GM19240 (cell line): ENCODE data around the gene TSPAN18.

ENCODE experiments used
- DNase-seq: peaks from one replicate; pipeline ENCODE4 v3.0.0; 2011; ENCODE audit warnings: low spot score; ENCODE audit not compliant: insufficient read length

Gene TSPAN18

GRCh38 chr11:44759743-44760476 is 33.1 kb downstream of the TSPAN18 start:
- no peak for DNase-seq

GRCh38 chr11:44760477-44760872 is 33.7 kb downstream of the TSPAN18 start:
- no peak for DNase-seq

DNA sequence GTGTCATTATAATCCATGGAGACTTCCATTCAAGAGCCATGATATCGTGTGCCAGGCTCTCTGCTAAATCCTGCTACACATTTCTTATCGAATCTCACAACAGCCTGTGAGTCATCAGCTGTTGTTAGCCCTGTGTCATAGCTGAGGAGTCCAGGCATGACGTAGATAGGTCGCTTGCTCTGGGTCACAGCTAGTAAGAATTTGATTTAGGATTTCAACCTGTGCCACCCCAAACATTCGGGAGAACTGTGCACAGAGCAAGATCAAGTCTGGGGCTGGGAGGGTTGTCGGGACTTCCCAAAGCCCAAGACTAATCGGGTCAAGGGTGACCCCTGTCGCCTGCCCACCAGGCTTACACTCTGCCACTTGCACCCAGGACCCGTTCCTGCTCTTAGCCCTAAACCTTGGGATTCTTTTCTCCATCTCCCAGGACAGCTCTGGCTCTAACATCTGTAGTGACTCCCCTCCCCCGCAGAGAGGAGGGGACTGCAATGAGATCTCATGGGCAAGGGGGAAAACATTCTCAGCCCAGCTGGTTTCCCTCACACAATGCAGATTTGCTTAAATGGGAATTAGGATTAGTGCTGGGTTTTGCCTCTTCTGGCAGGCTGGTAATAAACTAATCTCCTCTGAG is 34.3 kb downstream of the TSPAN18 start:
- no peak for DNase-seq

- DNase-seq, result no peak
Measured at GRCh38 chr11:44761551-44761961, 34.8 kb downstream of the TSPAN18 start.

- DNase-seq, result no peak
Measured at GRCh38 chr11:44763121-44763820, 36.5 kb downstream of the TSPAN18 start.

- DNase-seq, result no peak
Measured at GRCh38 chr11:44764583-44764982, 37.8 kb downstream of the TSPAN18 start.

DNA sequence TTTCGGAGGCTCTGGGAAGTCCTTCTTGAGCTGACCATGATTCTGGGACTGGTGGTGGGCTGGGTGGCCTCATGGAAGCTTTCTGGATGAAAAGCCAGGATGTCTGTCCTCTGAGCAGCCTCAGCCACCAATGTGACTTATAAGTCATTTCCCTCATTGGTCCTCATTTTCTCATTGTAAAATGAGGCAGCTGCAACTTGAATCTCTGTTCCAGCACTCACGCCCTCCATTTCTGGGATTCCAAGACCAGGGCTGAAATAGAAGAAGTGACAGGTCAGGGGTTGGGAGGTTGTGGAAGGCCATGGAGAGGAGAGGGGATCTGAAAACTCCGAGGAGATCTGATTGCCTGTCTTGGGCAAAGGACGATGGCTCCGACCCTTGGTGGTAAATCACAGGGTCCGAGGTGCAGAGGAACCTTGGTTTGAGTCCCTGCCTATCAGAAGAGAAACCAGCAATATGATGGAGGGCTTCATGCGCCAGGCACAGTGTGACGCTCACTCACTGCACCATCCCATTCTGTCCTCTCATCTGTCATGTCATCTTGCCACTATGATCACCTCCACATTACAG is 38.3 kb downstream of the TSPAN18 start:
- DNase-seq, result no peak

DNA sequence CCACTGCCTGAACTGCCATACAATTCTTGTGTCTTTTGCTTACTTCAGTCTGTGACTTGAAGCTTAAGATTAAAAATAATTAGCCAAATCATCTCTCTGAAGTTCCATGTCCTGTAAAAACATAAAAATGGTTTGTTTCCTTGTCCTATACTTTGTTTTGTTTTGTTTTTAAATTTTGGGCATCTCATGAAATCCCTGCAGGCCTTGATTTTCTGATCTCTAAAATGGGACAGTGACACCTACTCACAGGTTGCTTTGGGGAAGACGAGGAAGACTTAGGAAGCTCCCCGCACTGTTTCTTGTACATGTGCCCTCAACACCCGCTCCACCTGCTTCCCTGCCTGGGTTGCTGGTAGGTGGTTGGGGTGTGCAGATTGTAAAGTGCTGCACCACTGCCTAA is 38.9 kb downstream of the TSPAN18 start:
- DNase-seq, result no peak

DNA sequence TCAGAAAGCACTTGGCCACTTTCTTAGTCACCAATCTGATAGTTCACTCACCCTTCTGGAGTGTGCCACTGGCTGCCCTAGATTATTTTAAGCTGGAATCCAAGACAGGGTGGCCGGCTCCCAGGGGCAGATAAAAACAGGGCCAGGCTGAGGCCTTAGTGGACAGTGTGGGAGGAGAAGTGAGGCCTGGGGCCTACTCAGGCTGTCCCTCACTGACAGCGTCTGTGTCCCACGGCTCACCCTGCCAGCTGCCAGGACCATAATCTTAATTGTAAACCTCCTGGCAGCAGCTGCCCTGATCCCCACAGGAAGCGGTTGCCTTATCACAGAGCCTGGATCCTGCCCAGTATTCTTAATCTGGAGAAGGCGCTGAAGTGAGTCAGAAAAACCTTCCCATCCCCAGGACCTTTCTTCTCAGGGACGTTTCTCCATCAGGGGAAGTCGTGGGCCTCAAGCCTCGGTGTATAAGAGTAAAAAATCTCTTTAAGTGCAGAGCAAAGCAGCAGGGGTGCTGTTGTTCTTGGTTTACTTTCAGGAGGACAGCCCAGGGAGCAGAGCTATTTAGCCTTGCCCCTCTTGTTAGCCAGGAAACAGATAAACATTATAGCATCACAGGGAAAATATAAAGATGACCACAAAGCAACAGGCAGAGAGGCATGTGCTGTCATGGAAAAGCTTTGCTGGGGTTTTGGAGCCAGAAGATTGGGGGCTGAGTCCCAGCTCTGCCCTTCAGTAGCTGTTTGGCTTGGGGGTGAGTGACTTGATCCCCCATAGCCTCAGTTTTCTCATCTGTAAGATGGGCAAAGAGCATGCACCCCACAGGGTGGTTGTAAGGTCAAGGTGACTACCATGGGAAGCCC is 39.6 kb downstream of the TSPAN18 start:
- DNase-seq, result no peak

DNA sequence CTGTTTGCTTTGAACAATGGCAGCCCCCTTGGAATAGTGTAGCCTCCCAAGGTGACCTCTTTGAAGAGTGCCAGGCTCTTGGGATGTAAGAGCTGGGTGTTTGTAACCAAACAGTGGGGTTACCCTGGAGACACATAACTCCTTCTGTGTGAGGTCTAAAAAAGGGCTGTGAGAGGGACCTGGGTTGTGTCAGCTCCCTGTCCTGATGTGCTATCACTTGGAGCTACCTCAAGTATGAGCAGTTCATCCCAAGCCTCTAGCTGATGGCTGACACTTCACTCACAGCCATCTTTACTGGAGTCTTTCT is 40.2 kb downstream of the TSPAN18 start:
- DNase-seq, result no peak

DNA sequence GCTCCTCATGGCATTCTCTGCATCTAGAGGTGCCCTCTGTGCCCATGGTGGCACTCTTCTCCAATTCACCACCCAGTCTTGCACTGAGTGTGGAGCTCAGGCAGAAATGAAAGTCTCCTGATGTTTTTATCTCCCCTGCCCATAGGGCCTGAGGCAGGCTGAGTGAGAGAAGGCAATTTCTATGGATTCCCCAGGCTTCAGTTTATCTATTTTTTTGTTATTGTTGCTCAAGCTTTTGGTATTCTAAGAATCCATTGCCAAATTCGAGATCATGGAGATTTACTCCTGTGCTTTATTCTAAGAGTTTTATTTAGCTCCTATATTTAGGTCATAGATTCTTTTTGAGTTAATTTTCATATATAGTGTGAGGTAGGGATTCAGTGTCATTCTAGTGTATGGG is 40.7 kb downstream of the TSPAN18 start:
- DNase-seq, result no peak

DNA sequence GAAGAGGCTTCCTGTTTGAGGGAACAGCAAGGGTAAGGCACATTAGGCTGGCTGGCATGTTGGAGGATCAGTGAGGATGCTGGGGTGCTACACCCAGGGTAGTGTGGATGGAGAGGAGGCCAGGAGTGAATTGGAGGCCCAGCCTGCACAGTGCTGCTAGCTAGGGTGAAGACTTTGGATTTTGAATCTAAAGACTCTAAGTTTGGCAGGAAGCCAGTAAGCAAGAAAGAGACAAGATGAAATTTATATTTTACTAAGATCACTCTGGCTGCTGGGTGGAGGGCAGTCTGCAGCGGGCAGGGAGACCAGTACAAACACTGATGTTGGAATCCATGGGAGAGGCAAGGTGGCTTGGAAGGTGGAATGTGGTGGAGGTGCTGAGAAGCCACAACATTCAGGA is 43.6 kb downstream of the TSPAN18 start:
- DNase-seq, result no peak

DNA sequence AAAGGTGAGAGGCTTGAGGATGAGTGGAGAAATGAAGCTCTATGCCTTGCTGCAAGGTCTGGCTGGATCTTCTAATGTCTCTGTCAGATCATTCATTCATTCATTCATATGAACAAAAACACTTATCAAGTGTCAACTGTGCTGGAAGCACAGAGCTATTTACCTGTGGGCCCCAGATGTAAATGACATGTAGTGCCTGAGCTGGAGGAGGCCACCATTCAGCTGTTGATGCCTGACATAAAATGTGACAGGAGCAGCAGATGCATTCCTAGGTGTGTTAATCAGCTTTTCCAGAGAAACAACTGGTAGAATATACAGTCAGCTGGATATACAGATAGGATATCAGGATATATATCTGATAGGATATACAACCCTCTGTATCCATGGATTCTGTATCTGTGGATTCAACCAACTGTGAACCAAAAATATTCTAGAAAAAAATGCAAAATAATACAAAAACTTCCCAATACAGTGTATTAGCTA is 44.5 kb downstream of the TSPAN18 start:
- no peak for DNase-seq

DNA sequence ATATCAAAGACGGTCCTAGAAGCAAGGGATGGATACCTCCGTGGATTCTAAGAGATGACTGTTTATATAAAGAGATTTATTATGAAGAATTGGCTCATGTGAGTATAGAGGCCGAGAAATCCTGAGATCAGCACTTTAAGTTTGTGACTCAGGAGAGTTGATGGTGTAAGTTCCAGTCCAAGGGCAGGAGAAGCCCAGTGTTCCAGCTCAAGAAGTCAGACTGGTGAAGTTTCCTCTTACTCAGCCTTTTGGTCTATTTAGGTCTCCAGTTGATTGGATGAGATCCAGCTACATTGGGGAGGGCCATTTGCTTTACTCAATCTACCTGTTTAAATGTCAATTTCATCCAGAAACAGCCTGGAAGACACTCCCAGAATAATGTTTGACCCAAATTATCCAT is 45.1 kb downstream of the TSPAN18 start:
- DNase-seq, result no peak

- no peak for DNase-seq
Measured at GRCh38 chr11:44773351-44773965, 46.7 kb downstream of the TSPAN18 start.

- DNase-seq, result no peak
Measured at GRCh38 chr11:44774108-44774507, 47.3 kb downstream of the TSPAN18 start.

- no peak for DNase-seq
Measured at GRCh38 chr11:44774731-44775130, 48.0 kb downstream of the TSPAN18 start.

DNA sequence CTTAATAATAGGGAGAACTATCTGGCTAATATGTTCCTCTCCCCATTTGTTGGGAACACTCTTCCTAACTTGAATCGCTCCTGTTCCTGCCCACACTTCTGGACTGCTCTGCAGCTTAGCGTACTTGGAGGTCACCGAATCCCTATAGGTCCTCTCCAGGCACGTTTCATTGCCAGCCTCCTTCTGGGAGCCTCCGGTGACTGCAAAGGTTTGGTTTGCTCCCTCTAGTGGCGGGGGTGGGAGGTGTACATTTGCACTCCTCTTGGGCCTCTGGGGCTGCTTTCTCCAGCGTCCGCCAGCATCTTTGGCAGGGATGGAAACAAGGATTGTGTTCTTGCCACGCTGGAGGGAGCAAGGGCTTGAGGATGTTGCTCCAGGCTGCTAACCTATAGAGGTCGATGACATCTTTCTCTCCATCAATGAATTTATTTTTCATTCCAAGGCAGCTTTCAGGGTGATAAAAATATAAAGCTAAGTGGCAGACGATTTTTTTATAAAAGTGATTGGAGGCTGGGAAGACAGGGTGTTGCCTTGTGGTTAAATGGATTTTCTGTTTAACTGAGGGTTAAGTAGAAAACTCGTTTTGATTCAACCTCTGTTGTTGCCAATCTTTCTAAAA is 48.7 kb downstream of the TSPAN18 start:
- peak; percentile 45 for DNase-seq

DNA sequence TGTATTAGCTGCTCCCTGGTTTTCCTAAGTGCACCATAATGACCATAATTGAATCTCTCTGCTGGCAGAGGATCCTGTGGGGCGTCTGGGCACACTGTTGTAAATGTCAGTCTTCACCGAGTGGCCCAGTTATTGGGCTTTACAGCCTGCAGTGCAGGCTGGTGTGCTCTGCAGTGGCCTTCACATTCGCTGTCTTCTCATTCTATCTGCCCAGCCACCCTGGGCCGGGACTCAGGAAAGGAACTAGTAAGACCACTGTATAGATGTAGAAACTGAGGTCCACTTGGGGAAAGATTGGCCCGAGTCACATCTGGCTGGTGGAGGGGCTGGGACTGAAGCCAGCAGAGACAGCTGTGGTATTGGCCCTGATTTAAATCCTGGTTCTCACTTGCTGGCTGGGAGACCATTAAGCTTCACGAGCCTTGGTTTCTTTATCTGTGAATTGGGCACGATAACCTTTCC is 49.3 kb downstream of the TSPAN18 start:
- DNase-seq, result no peak

GRCh38 chr11:44776551-44777208 is 49.9 kb downstream of the TSPAN18 start:
- no peak for DNase-seq
